Neural crest cell (in vitro differentiated cells): ENCODE measurements around the gene TTC27. TPM values are rescaled to one million over a fixed set of nuclear protein-coding genes. Genes with fewer than 3 reads are reported as not detected.
"Not testable (repeated sequence)": the region's sequence is repeated elsewhere in the genome, so short reads cannot be mapped to it uniquely, and the experiment has no call there.

Experiments used
- DNase-seq: peaks from one replicate; pipeline ENCODE4 v3.0.0; 2021; ENCODE audit warnings: low read depth, mixed read lengths, low spot score
- H3K27ac Mint-ChIP-seq: one replicate; pipeline ENCODE4 v1.8.0; 2021; ENCODE audit warnings: mild to moderate bottlenecking, mixed read lengths; ENCODE audit not compliant: unreplicated experiment
- H3K27me3 Mint-ChIP-seq: 2 replicates; pipeline ENCODE4 v1.8.0; 2021; ENCODE audit warnings: low read depth, mild to moderate bottlenecking, mixed read lengths
- H3K36me3 Mint-ChIP-seq: 2 replicates; pipeline ENCODE4 v1.8.0; 2021; ENCODE audit warnings: low read depth, mild to moderate bottlenecking, mixed read lengths
- H3K4me1 Mint-ChIP-seq: 2 replicates; pipeline ENCODE4 v1.8.0; 2021; ENCODE audit warnings: mixed read lengths
- H3K4me3 Mint-ChIP-seq: one replicate; pipeline ENCODE4 v1.8.0; 2021; ENCODE audit warnings: mild to moderate bottlenecking, mixed read lengths
- H3K9me3 Mint-ChIP-seq: 2 replicates; pipeline ENCODE4 v1.8.0; 2021; ENCODE audit warnings: mixed read lengths
- total RNA-seq: library from RNA; stranded (reverse); gene quantifications from 2 replicates; pipeline ENCODE4 v1.2.1, GENCODE V29; 2021
- TF ChIP-seq, protein P1 (sequence below): fragments of 200-600 bp; sonication (generic); conservative IDR thresholded peaks from 2 replicates; pipeline ENCODE4 v1.5.0; 2021; ENCODE audit warnings: antibody characterized with exemption, mild to moderate bottlenecking

TTC27 gene
- total RNA-seq, 1 donor from 2014 or later = 16.5 TPM

DNA sequence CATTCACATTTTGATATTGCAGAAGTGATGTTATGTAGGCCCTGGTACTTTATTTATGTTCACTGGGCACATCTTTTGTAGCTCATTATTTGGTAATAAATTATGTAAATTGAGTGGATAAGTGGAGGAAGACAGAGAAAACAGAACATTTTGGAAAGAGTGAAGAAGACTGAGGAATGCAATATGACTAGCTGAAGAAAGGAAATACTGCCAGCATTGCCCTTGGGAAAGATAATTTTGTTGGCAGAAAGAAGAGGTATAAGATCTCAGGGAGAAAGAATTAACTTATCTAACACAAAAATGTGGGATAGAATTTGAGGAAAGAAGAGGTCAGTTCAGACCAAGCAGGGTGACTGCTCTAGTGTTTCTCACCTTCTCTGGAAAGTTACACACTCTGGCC, 118.8 kb downstream of the TTC27 start:
- Mint-ChIP-seq H3K36me3 (peaks cover 24% of the 10 kb centered on the region), H3K4me1 (no peaks in the 10 kb centered on the region), H3K9me3 (peaks cover 5% of the 10 kb centered on the region), H3K27ac (no peak overlapping the region), H3K4me3 (no peak overlapping the region), H3K27me3 (no peaks in the 10 kb centered on the region)
- DNase-seq = no peak
- TF ChIP-seq, protein P1, sequence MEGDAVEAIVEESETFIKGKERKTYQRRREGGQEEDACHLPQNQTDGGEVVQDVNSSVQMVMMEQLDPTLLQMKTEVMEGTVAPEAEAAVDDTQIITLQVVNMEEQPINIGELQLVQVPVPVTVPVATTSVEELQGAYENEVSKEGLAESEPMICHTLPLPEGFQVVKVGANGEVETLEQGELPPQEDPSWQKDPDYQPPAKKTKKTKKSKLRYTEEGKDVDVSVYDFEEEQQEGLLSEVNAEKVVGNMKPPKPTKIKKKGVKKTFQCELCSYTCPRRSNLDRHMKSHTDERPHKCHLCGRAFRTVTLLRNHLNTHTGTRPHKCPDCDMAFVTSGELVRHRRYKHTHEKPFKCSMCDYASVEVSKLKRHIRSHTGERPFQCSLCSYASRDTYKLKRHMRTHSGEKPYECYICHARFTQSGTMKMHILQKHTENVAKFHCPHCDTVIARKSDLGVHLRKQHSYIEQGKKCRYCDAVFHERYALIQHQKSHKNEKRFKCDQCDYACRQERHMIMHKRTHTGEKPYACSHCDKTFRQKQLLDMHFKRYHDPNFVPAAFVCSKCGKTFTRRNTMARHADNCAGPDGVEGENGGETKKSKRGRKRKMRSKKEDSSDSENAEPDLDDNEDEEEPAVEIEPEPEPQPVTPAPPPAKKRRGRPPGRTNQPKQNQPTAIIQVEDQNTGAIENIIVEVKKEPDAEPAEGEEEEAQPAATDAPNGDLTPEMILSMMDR = no peak

DNA sequence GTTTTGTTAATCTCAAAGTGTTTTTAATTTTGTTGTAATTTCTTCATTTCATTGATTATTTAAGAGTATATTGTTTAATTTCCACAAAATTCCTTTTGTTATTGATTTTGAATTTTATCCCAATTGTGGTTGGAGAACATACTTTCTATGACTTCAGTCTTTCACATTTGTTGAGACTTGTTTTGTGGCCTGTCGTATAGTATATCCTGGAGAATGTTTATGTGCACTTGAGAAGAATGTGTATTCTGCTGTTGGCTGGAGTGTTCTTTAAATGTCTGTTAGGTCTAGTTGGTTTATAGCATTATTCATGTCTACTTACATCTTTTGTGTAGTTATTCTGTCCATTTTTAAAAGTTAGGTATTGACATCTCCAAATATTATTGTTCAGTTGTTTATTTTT, 120.3 kb downstream of the TTC27 start:
- no peak for DNase-seq
- TF ChIP-seq, protein P1 = no peak
- Mint-ChIP-seq H3K27ac (no peak overlapping the region), H3K36me3 (peaks cover 29% of the 10 kb centered on the region), H3K4me3 (no peak overlapping the region), H3K9me3 (peaks cover 8% of the 10 kb centered on the region), H3K27me3 (no peaks in the 10 kb centered on the region), H3K4me1 (no peaks in the 10 kb centered on the region)

DNA sequence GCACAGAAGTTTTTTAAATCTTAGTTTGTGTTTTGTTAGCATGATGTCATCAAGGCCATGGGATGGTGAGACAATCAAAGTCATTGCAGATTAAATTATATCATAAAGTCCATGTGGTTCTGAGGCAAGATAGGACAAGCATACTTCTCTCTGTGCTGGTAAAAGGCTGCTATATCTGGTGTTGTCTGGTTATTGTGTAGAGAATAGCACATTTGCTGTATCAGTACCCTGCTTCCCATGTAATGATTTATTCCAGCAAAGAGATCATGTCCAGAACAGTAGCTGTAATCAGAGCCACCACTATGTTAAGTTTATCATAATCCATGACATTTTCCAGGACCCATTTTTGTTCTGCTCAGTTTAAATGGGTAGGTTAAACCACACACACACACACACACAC, 123.0 kb downstream of the TTC27 start:
- Mint-ChIP-seq H3K27ac (no peak overlapping the region), H3K9me3 (peaks cover 8% of the 10 kb centered on the region), H3K4me3 (no peak overlapping the region), H3K27me3 (no peaks in the 10 kb centered on the region), H3K36me3 (peaks cover 28% of the 10 kb centered on the region), H3K4me1 (no peaks in the 10 kb centered on the region)
- TF ChIP-seq, protein P1 = no peak
- no peak for DNase-seq

DNA sequence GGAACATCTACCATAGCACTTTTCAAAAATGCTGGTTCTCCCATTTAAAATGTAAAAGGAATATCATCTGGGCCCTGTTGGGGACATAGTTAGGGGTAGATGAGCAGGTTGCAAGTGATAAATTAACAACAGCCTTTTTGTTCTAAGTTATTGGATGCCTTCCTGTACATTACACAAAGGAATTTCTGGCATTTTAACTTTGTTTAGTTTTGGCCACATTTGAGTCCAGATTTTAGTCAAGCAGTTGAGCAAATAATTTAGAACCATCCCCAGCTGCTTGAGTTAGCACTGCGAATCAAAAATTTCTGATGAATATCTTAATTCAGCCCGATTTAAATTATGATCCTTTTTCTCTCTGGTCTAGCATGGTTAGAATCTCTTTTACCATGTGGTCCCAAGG, 124.4 kb downstream of the TTC27 start:
- Mint-ChIP-seq H3K4me1 (no peaks in the 10 kb centered on the region), H3K36me3 (peaks cover 24% of the 10 kb centered on the region), H3K27me3 (no peaks in the 10 kb centered on the region), H3K27ac (no peak overlapping the region), H3K9me3 (peaks cover 3% of the 10 kb centered on the region), H3K4me3 (no peak overlapping the region)
- no peak for DNase-seq
- TF ChIP-seq, protein P1 = no peak

DNA sequence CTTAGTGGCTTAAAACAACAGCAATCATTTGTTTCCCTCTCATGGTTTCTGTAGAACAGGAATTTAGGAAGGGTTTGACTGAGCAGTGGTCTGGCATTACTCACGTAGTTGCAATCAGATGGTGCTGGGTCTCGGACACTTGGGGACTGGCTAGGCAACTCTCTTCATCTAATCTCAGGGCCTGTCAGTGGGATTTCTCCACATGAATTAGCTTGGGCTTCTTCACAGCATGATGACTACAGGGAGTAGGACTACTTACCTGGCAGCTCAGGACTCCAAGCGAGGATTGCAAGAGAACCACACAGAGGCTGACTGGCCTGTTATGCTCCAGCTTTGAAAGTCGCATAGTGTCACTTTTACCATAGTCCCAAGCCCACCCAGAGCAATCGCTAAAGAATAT, 125.1 kb downstream of the TTC27 start:
- no peak for DNase-seq
- Mint-ChIP-seq H3K4me1 (no peaks in the 10 kb centered on the region), H3K27me3 (no peaks in the 10 kb centered on the region), H3K4me3 (no peak overlapping the region), H3K9me3 (peaks cover 3% of the 10 kb centered on the region), H3K36me3 (peaks cover 21% of the 10 kb centered on the region), H3K27ac (no peak overlapping the region)
- TF ChIP-seq, protein P1 = no peak

DNA sequence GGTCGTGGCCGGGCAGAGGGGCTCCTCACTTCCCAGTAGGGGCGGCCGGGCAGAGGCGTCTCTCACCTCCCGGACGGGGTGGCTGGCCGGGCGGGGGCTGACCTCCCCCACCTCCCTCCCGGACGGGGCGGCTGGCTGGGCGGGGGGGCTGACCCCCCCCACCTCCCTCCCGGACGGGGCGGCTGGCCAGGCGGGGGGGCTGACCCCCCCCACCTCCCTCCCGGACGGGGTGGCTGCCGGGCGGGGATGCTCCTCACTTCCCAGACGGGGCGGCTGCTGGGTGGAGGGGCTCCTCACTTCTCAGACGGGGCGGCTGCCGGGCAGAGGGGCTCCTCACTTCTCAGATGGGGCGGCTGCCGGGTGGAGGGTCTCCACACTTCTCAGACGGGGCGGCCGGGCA, 126.8 kb downstream of the TTC27 start:
- not testable (repeated sequence) for H3K4me3 Mint-ChIP-seq, DNase-seq, H3K27me3 Mint-ChIP-seq, H3K27ac Mint-ChIP-seq, H3K4me1 Mint-ChIP-seq, H3K9me3 Mint-ChIP-seq
- H3K36me3 Mint-ChIP-seq = peaks cover 13% of the 10 kb centered on the region
